ENCODE measurements around the gene RUNX1. TPM values are rescaled to one million over a fixed set of nuclear protein-coding genes. Genes with fewer than 3 reads are reported as not detected.

Gene RUNX1
- total RNA-seq, 1 experiment from 2014 or later, result 55.2 TPM

- H3K4me2 ChIP-seq (ENCODE audit: low read length), result no peak overlapping the region
Measured at GRCh38 chr21:35026617-35027562, 22.2 kb downstream of the RUNX1 start.

GRCh38 chr21:35026153-35026500, 23.0 kb downstream of the RUNX1 start:
- no peak overlapping the region for H3K9ac ChIP-seq (ENCODE audit: low read length)
- no peaks in the 10 kb centered on the region for H3K9me3 ChIP-seq (ENCODE audit: low read length)
- TF ChIP-seq CTCF (conservative IDR thresholded peaks at IDR 0.05; ENCODE audit: low read depth, low read length) (no peak), EZH2 (IDR thresholded peaks at IDR 0.05; ENCODE audit: low read length, unreplicated experiment) (no peak), EZH2phosphoT487 (IDR thresholded peaks at IDR 0.05; ENCODE audit: borderline replicate concordance, low read length) (no peak)
- peaks cover 84% of the 10 kb centered on the region for H3K79me2 ChIP-seq (ENCODE audit: low read length)
- H3K4me1 ChIP-seq (ENCODE audit: insufficient read depth, low read length), result peaks cover 6% of the 10 kb centered on the region
- no peak overlapping the region for H2AFZ ChIP-seq (ENCODE audit: low read length)
- H3F3A ChIP-seq (ENCODE audit: low read length, unreplicated experiment), result no peaks in the 10 kb centered on the region
- H3K36me3 ChIP-seq (ENCODE audit: low read depth, low read length), result peaks cover 15% of the 10 kb centered on the region
- no peak overlapping the region for H3K27ac ChIP-seq (ENCODE audit: low read length)
- H3K4me3 ChIP-seq (ENCODE audit: low read length), result no peak overlapping the region
- no peaks in the 10 kb centered on the region for H3K9me2 ChIP-seq (replicated peaks; ENCODE audit: low read length)
- no TSS peak for BruUV-seq (replicated peaks)
- H3K27me3 ChIP-seq (ENCODE audit: low read length), result no peaks in the 10 kb centered on the region
- no peak overlapping the region for H3K4me2 ChIP-seq (ENCODE audit: low read length)
- CTCF ChIA-PET, result no interaction called here
- no peak for ATAC-seq
- POLR2A ChIA-PET (ENCODE audit: unreplicated experiment), result no interaction called here
- H4K20me1 ChIP-seq (ENCODE audit: low read length), result no peaks in the 10 kb centered on the region; the same call in 1 of the 2 replicates
- intact Hi-C loops (cut with micrococcal nuclease), result no loop called here
- DNase-seq, result no peak

More at GRCh38 chr21:35026617-35027562, 22.2 kb downstream of the RUNX1 start:
- H4K20me1 ChIP-seq (ENCODE audit: low read length), result no peaks in the 10 kb centered on the region; the same call in 1 of the 2 replicates
- ATAC-seq, result no peak
- no peaks in the 10 kb centered on the region for H3K9me2 ChIP-seq (replicated peaks; ENCODE audit: low read length)
- peaks cover 15% of the 10 kb centered on the region for H3K36me3 ChIP-seq (ENCODE audit: low read depth, low read length)
- POLR2A ChIA-PET (ENCODE audit: unreplicated experiment), result no interaction called here
- no peak for TF ChIP-seq EZH2phosphoT487 (IDR thresholded peaks at IDR 0.05; ENCODE audit: borderline replicate concordance, low read length)
- no peak for TF ChIP-seq EZH2 (IDR thresholded peaks at IDR 0.05; ENCODE audit: low read length, unreplicated experiment)
- TF ChIP-seq CTCF (conservative IDR thresholded peaks at IDR 0.05; ENCODE audit: low read depth, low read length), result no peak
- intact Hi-C loops (cut with micrococcal nuclease), result no loop called here
- CTCF ChIA-PET, result no interaction called here
- H3K4me3 ChIP-seq (ENCODE audit: low read length), result no peak overlapping the region
- no peak overlapping the region for H3K9ac ChIP-seq (ENCODE audit: low read length)
- no peak overlapping the region for H2AFZ ChIP-seq (ENCODE audit: low read length)
- H3K27ac ChIP-seq (ENCODE audit: low read length), result no peak overlapping the region
- no peaks in the 10 kb centered on the region for H3K9me3 ChIP-seq (ENCODE audit: low read length)
- H3K27me3 ChIP-seq (ENCODE audit: low read length), result no peaks in the 10 kb centered on the region
- peaks cover 85% of the 10 kb centered on the region for H3K79me2 ChIP-seq (ENCODE audit: low read length)
- no peaks in the 10 kb centered on the region; the same call in 1 of the 2 replicates for H3K4me1 ChIP-seq (ENCODE audit: insufficient read depth, low read length)
- no peaks in the 10 kb centered on the region for H3F3A ChIP-seq (ENCODE audit: low read length, unreplicated experiment)
- no peak for DNase-seq
- no TSS peak for BruUV-seq (replicated peaks)
